GM21381 (cell line): Measurements from ENCODE around the gene TBC1D8.

ENCODE experiments used
- ATAC-seq: cut with Tn5 transposase; IDR thresholded peaks from one replicate; pipeline ENCODE4 v1.9.1; 2021; ENCODE audit warnings: mild to moderate bottlenecking, moderate library complexity; ENCODE audit not compliant: unreplicated experiment

The TBC1D8 gene

DNA sequence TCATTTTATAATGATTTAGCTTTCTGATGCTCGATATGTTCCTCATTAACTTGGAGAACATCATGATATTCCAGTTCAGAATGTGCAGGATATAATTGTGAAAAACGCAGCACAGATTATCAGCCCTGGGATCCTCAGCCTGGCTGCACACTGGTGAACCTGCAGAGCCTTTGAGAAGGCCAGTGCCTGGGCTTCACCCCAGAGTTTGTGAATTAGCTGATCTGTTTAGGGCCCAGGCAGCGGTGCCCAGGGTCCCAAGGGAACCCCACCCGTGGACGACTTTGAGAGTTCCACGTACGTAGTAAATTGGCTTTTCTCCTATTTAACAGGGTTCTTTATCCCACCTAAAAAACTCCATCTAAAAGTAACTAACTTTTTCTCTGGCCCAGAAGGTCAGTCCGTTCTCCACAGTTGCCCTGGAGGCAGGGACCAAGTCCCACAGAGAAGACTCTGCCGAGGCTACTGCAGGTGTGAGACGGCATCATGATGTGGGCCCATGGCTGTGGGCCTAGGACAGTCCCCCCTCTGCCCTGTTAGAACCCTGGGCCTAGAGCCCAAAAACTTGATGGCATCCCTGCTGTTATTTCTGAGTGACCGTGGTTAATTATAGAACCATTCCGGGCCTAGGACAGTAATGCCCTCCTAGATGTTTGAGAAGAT lies 188.7 kb downstream of the TBC1D8 start:
- no peak for ATAC-seq

DNA sequence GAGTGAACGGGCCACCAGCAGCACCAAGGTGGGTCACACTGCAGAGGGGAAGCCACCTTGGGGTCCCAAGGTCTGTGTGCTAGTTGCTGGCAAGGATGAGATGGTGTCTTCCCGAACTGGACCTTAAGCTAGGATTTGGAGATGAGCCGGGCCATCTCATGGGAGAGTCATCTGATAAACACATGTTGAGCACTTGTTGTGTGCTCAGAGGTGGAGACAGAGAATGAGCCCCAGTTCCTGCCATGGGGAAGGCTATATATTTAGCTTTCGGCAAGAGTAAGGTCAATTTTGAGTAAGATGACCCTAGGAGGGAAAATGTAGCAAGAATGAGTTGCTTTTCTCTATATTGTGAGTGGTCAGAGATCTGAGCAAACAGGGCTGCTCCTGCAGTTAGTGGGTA lies 190.5 kb downstream of the TBC1D8 start:
- ATAC-seq, result no peak

DNA sequence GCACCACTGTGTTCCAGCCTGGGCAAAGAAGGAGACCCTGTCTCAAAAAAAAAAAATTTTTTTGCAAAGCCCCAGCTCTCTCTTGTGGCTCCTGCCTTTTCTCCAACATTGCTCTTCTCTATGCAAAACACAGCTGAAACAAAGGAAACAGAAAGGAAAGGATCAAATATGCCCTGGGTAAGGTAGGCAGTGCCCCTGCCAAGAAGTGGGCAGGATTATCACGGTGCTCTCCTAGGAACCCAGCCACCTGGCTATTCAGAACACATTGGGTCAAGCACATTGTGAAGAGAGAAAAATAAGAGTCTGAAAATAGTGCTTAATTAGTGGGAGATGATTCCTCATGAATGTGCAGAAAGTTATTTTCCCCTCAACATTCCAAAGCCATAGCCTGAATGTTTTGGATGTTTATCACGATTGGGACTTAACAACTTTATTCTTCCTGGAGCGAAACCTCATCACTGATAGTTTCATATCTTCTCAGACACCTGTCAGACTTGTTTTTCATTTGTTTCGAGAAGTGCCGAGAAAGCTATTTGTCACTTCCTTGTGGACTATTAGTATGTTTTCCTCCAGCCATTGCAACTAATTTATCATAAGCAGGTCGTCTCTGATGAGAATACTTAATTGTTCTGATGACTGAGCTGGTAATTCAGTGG lies 191.8 kb downstream of the TBC1D8 start:
- no peak for ATAC-seq

DNA sequence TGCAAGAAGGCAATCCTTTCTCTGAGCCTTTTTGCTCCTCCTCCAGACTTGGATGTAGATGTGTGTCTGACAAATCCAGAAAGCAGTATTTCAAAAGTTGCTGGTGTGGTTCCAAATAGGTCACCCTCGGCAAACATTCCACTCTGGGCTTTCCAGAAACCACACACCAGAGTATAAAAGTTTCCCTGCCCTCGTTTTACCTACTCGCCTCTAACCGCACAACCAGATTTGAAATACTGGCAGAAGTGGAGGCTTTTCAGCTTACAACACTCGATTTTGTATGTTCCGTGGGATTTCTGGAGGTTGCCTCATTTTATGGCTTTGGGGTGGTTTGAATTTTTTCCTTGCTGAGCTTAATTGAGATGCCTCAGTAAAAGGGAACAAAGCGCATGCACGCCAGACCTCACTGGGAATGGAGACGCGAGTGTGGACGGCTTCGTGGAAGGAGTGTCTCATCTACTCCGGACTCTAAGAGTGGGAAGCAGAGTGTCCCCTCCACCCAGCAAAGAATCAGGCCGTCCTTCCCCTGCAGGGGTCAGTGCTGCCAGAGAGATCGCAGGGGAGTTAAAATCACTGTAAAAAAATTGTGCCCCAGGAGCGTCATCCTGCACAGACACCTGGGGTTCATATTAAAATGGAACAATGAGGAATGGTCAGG lies 193.1 kb downstream of the TBC1D8 start:
- ATAC-seq, result no peak
